IMR-90 (cell line): ENCODE data around the gene PRR36. TPM values are rescaled to one million over a fixed set of nuclear protein-coding genes. Genes with fewer than 3 reads are reported as not detected.

ENCODE experiments used
- ATAC-seq: fragments of 200-7000 bp; cut with Tn5 transposase; 2 replicates; pipeline ENCODE4 v1.9.1; 2020; ENCODE audit warnings: low read depth, mild to moderate bottlenecking, moderate library complexity
- BruUV-seq: library from RNA; stranded (reverse); fragments of 400-500 nt; replicated peaks from 2 replicates; lab custom pipeline; 2021; lab: Mats Ljungman, UMichigan
- CTCF ChIA-PET: fragments of 300-600 bp; formaldehyde crosslinking; extraction: SDS; loops from one replicate; lab custom pipeline; 2021; ENCODE audit warnings: antibody characterized with exemption; lab: Yijun Ruan, JAX
- POLR2A ChIA-PET: fragments of 300-600 bp; sonication (Branson Sonifier 250); formaldehyde crosslinking; loops from one replicate; lab custom pipeline; 2022; ENCODE audit warnings: antibody characterized with exemption; ENCODE audit not compliant: unreplicated experiment; lab: Charles Lee
- DNase-seq: peaks from one replicate; pipeline ENCODE4 v3.0.0; 2013
- H2AFZ ChIP-seq: replicated peaks from 2 replicates; pipeline ENCODE3; 2013; ENCODE audit warnings: low read length, mild to moderate bottlenecking; ENCODE audit not compliant: poor library complexity
- H2AK5ac ChIP-seq: 2 replicates; pipeline ENCODE4 v1.6.1; 2013; ENCODE audit warnings: low read depth, low read length, inconsistent platforms
- H2AK9ac ChIP-seq: replicated peaks from 2 replicates; pipeline ENCODE3; 2013; ENCODE audit warnings: mild to moderate bottlenecking, low read depth, low read length, moderate library complexity; ENCODE audit not compliant: poor library complexity
- H2BK120ac ChIP-seq: 2 replicates; pipeline ENCODE4 v1.6.1; 2013; ENCODE audit warnings: low read depth, low read length, inconsistent platforms
- H2BK15ac ChIP-seq: 3 replicates; pipeline ENCODE4 v1.6.1; 2013; ENCODE audit warnings: low read depth, low read length, inconsistent platforms
- H2BK20ac ChIP-seq: 2 replicates; pipeline ENCODE4 v1.6.1; 2013; ENCODE audit warnings: low read depth, mild to moderate bottlenecking, inconsistent platforms, low read length, moderate library complexity
- H2BK5ac ChIP-seq: 2 replicates; pipeline ENCODE4 v1.6.1; 2013; ENCODE audit warnings: mild to moderate bottlenecking, low read depth, low read length, inconsistent platforms; ENCODE audit not compliant: poor library complexity, severe bottlenecking
- H3K14ac ChIP-seq: replicated peaks from 2 replicates; pipeline ENCODE4 v1.6.1; 2013; ENCODE audit warnings: low read depth, low read length, inconsistent platforms
- H3K18ac ChIP-seq: 2 replicates; pipeline ENCODE4 v1.6.1; 2013; ENCODE audit warnings: low read depth, low read length, control low read depth
- H3K23ac ChIP-seq: 2 replicates; pipeline ENCODE4 v1.6.1; 2013; ENCODE audit warnings: low read depth, low read length, inconsistent platforms
- H3K27ac ChIP-seq: 2 replicates; pipeline ENCODE4 v1.5.1; 2013; ENCODE audit warnings: mild to moderate bottlenecking, control low read depth, low read length; ENCODE audit not compliant: insufficient read depth
- H3K27me3 ChIP-seq: 2 replicates; pipeline ENCODE4 v1.6.1; 2013; ENCODE audit warnings: low read length; ENCODE audit not compliant: control insufficient read depth, insufficient read depth
- H3K36me3 ChIP-seq: 2 replicates; pipeline ENCODE4 v1.6.1; 2013; ENCODE audit warnings: low read length, mixed read lengths; ENCODE audit not compliant: control insufficient read depth, insufficient read depth
- H3K4ac ChIP-seq: 2 replicates; pipeline ENCODE4 v1.6.1; 2013; ENCODE audit warnings: low read depth, low read length, inconsistent platforms
- H3K4me1 ChIP-seq: 2 replicates; pipeline ENCODE4 v1.6.1; 2013; ENCODE audit warnings: low read length, mixed read lengths; ENCODE audit not compliant: control insufficient read depth, insufficient read depth
- H3K4me2 ChIP-seq: 2 replicates; pipeline ENCODE4 v1.6.1; 2013; ENCODE audit warnings: low read depth, mild to moderate bottlenecking, control low read depth, low read length, moderate library complexity
- H3K4me3 ChIP-seq: 2 replicates; pipeline ENCODE4 v1.5.1; 2013; ENCODE audit warnings: low read depth, mild to moderate bottlenecking, control low read depth, low read length, moderate library complexity; ENCODE audit not compliant: insufficient read depth
- H3K56ac ChIP-seq: 2 replicates; pipeline ENCODE4 v1.6.1; 2013; ENCODE audit warnings: low read length, inconsistent platforms; ENCODE audit not compliant: insufficient read depth; ENCODE audit errors: extremely low read depth
- H3K79me1 ChIP-seq, 2 experiments: 2 replicates each; pipeline ENCODE4 v1.6.1; 2013; ENCODE audit warnings: low read length in 2 of 2, inconsistent platforms in 1 of 2, low read depth in 1 of 2
- H3K9ac ChIP-seq: 2 replicates; pipeline ENCODE4 v1.6.1; 2013; ENCODE audit warnings: low read depth, low read length, control low read depth
- H3K9me1 ChIP-seq: 2 replicates; pipeline ENCODE4 v1.6.1; 2013; ENCODE audit warnings: low read length, inconsistent platforms; ENCODE audit not compliant: insufficient read depth
- H3K9me3 ChIP-seq: 2 replicates; pipeline ENCODE4 v1.6.1; 2013; ENCODE audit warnings: low read length; ENCODE audit not compliant: control insufficient read depth, insufficient read depth
- H4K20me1 ChIP-seq: 2 replicates; pipeline ENCODE4 v1.6.1; 2013; ENCODE audit warnings: low read length, inconsistent platforms; ENCODE audit not compliant: insufficient read depth
- H4K5ac ChIP-seq: 2 replicates; pipeline ENCODE4 v1.6.1; 2013; ENCODE audit warnings: mild to moderate bottlenecking, low read depth, low read length, control low read depth
- H4K8ac ChIP-seq, 2 experiments: 2 replicates each; pipeline ENCODE4 v1.6.1; 2013; ENCODE audit warnings: low read depth in 2 of 2, low read length in 2 of 2, control low read depth in 1 of 2, inconsistent platforms in 1 of 2
- H4K91ac ChIP-seq: 2 replicates; pipeline ENCODE4 v1.6.1; 2013; ENCODE audit warnings: low read depth, low read length, inconsistent platforms; ENCODE audit not compliant: insufficient read depth
- BHLHE40 ChIP-seq: fragments of 150-350 bp; IDR thresholded peaks from 2 replicates; pipeline ENCODE4 v1.6.1; 2016; ENCODE audit warnings: mild to moderate bottlenecking, low read depth, low read length
- CEBPB ChIP-seq: IDR thresholded peaks from 2 replicates; pipeline ENCODE4 v1.6.1; 2012; ENCODE audit warnings: low read depth, low read length, improper control_type of control experiment
- CHD1 ChIP-seq: IDR thresholded peaks from 2 replicates; pipeline ENCODE4 v1.6.1; 2012; ENCODE audit warnings: low read depth, low read length, improper control_type of control experiment
- MAFK ChIP-seq: IDR thresholded peaks from 2 replicates; pipeline ENCODE4 v1.6.1; 2012; ENCODE audit warnings: low read depth, low read length, improper control_type of control experiment
- MXI1 ChIP-seq: IDR thresholded peaks from 2 replicates; pipeline ENCODE4 v1.6.1; 2012; ENCODE audit warnings: low read depth, mild to moderate bottlenecking, low read length, moderate library complexity, borderline replicate concordance
- RAD21 ChIP-seq: IDR thresholded peaks from 2 replicates; pipeline ENCODE4 v1.6.1; 2012; ENCODE audit warnings: low read length, improper control_type of control experiment
- RCOR1 ChIP-seq: IDR thresholded peaks from 2 replicates; pipeline ENCODE4 v1.6.1; 2012; ENCODE audit warnings: mild to moderate bottlenecking, low read length, improper control_type of control experiment; ENCODE audit not compliant: insufficient replicate concordance
- RFX5 ChIP-seq: IDR thresholded peaks from 2 replicates; pipeline ENCODE4 v1.8.0; 2012; ENCODE audit warnings: low read depth, mild to moderate bottlenecking, low read length, moderate library complexity
- SMC3 ChIP-seq: fragments of 150-350 bp; IDR thresholded peaks from 2 replicates; pipeline ENCODE4 v1.6.1; 2016; ENCODE audit warnings: low read depth, mild to moderate bottlenecking, antibody characterized with exemption, low read length, moderate library complexity
- WGBS, 2 experiments: methylation state at CpG; one replicate each; pipeline versions ENCODE4 v1.1.5 to v1.1.7; 2013; ENCODE audit warnings: missing lambda C conversion rate in 2 of 2; ENCODE audit not compliant: insufficient read length in 1 of 2; ENCODE audit errors: extremely low coverage in 2 of 2; 5-methylcytosine and 5-hydroxymethylcytosine counted together
- dilution Hi-C: fragments of 300-500 bp; cut with HindIII; formaldehyde crosslinking; loops from one replicate; pipeline ENCODE4 v1.14.3; 2018; ENCODE audit warnings: low sequenced_read_pairs; ENCODE audit not compliant: unreplicated experiment
- in situ Hi-C: fragments of 300-500 bp; cut with MboI; formaldehyde crosslinking; loops from 3 replicates; pipeline ENCODE4 v1.14.3; 2019; ENCODE audit warnings: low sequenced_read_pairs, inconsistent platforms, mixed read lengths
- intact Hi-C: fragments of 100-400 bp; cut with micrococcal nuclease; formaldehyde crosslinking; loops from 2 replicates; pipeline ENCODE4 v1.10.0; 2022
- polyA plus RNA-seq, 3 experiments: library from polyadenylated mRNA; depleted of rRNA; stranded (reverse); fragments of >200 nt; gene quantifications; 2 replicates each; pipeline ENCODE4 v1.2.3, GENCODE V29; 2012; ENCODE audit warnings: low replicate concordance in 1 of 3
- total RNA-seq: library from RNA; depleted of rRNA; stranded (reverse); fragments of >200 nt; gene quantifications from 2 replicates; pipeline ENCODE4 v1.2.3, GENCODE V29; 2012
- TF ChIP-seq, protein P1 (sequence below): conservative IDR thresholded peaks from 2 replicates; pipeline ENCODE4 v1.5.1; 2012; ENCODE audit warnings: mild to moderate bottlenecking, low read depth, low read length, improper control_type of control experiment
- TF ChIP-seq, protein P2 (sequence below): fragments of 150-350 bp; IDR thresholded peaks from 2 replicates; pipeline ENCODE4 v1.6.1; 2016; ENCODE audit warnings: low read depth, mild to moderate bottlenecking, low read length, moderate library complexity, borderline replicate concordance
- TF ChIP-seq, protein P3 (sequence below): fragments of 150-350 bp; IDR thresholded peaks from 2 replicates; pipeline ENCODE4 v1.6.1; 2017; ENCODE audit warnings: mild to moderate bottlenecking, antibody characterized with exemption, low read length, low read depth

Gene PRR36
- total and polyA plus RNA-seq, 2 of the 4 experiments (the other 2 are of a cell fraction): 0.02 TPM; not detected in 1

DNA sequence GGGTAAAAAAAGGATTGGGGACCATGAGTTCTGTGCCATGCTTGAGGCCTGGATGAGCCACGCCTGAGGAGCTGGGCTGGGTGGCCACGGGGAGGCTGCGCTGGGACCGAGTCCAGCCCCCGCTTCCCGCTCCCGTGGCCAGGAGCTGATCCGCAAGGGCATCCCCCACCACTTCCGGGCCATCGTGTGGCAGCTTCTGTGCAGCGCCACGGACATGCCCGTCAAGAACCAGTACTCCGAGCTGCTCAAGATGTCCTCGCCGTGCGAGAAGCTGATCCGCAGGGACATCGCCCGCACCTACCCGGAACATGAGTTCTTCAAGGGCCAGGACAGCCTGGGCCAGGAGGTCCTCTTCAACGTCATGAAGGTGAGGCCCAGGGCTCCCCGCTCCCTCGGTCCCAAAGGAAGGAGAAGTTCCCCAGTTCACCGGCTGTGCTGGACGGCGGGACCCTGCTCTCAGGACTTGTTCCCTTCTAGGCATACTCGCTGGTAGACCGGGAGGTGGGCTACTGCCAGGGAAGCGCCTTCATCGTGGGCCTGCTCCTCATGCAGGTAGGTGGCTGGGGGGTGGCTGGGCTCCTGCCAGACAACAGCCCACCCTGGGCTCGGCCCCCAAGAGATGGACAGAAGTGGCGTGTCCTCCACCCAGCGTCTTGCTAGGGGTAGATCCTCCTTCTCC, 25.3 kb downstream of the PRR36 start:
- no peak for DNase-seq
- Histone ChIP-seq H4K91ac (no peak overlapping the region), H3K4me2 (no peak overlapping the region), H2AFZ (no peak overlapping the region), H2AK5ac (no peak overlapping the region), H2BK20ac (no peak overlapping the region), H3K14ac (no peak overlapping the region), H4K8ac (no peak overlapping the region), H3K36me3 (no peaks in the 10 kb centered on the region), H3K4me1 (peaks cover 6% of the 10 kb centered on the region), H3K27me3 (no peaks in the 10 kb centered on the region), H2BK5ac (no peak overlapping the region), H3K27ac (no peak overlapping the region), H2BK120ac (no peak overlapping the region), H3K4ac (no peak overlapping the region), H3K18ac (no peak overlapping the region), H3K23ac (no peak overlapping the region), H3K4me3 (no peak overlapping the region), H4K5ac (no peak overlapping the region), H2BK15ac (no peak overlapping the region), H3K56ac (no peak overlapping the region), H3K9ac (no peak overlapping the region), H2AK9ac (no peak overlapping the region), H3K79me1 (peaks cover 0 to 4% of the 10 kb centered on the region in 2 experiments; a peak in 2 of 4 replicates), H3K9me3 (no peaks in the 10 kb centered on the region), H3K9me1 (no peaks in the 10 kb centered on the region), H4K20me1 (peaks cover 18% of the 10 kb centered on the region)
- intact Hi-C loops (no loop called here), dilution Hi-C loops (no loop called here), in situ Hi-C loops (no loop called here)
- no peak for TF ChIP-seq RCOR1
- no peak for TF ChIP-seq RAD21
- TF ChIP-seq MXI1: no peak
- no peak for TF ChIP-seq RFX5
- TF ChIP-seq, protein P1, sequence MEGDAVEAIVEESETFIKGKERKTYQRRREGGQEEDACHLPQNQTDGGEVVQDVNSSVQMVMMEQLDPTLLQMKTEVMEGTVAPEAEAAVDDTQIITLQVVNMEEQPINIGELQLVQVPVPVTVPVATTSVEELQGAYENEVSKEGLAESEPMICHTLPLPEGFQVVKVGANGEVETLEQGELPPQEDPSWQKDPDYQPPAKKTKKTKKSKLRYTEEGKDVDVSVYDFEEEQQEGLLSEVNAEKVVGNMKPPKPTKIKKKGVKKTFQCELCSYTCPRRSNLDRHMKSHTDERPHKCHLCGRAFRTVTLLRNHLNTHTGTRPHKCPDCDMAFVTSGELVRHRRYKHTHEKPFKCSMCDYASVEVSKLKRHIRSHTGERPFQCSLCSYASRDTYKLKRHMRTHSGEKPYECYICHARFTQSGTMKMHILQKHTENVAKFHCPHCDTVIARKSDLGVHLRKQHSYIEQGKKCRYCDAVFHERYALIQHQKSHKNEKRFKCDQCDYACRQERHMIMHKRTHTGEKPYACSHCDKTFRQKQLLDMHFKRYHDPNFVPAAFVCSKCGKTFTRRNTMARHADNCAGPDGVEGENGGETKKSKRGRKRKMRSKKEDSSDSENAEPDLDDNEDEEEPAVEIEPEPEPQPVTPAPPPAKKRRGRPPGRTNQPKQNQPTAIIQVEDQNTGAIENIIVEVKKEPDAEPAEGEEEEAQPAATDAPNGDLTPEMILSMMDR: no peak
- no peak for TF ChIP-seq CHD1
- TF ChIP-seq MAFK: no peak
- no peak for TF ChIP-seq CEBPB
- TF ChIP-seq, protein P2, sequence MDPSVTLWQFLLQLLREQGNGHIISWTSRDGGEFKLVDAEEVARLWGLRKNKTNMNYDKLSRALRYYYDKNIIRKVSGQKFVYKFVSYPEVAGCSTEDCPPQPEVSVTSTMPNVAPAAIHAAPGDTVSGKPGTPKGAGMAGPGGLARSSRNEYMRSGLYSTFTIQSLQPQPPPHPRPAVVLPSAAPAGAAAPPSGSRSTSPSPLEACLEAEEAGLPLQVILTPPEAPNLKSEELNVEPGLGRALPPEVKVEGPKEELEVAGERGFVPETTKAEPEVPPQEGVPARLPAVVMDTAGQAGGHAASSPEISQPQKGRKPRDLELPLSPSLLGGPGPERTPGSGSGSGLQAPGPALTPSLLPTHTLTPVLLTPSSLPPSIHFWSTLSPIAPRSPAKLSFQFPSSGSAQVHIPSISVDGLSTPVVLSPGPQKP: no peak
- TF ChIP-seq, protein P3, sequence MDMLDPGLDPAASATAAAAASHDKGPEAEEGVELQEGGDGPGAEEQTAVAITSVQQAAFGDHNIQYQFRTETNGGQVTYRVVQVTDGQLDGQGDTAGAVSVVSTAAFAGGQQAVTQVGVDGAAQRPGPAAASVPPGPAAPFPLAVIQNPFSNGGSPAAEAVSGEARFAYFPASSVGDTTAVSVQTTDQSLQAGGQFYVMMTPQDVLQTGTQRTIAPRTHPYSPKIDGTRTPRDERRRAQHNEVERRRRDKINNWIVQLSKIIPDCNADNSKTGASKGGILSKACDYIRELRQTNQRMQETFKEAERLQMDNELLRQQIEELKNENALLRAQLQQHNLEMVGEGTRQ: no peak
- TF ChIP-seq SMC3: no peak
- TF ChIP-seq BHLHE40: no peak
- ChIA-PET POLR2A (no interaction called here), CTCF (no interaction called here)
- 88% methylated on average over 23 of the region's 34 CpGs; no CpG with 5 or more reads in 1 of the 2 experiments for WGBS, 2 experiments
- BruUV-seq: no TSS peak
- ATAC-seq: no peak
